Heart right ventricle (tissue), 16 donors: ENCODE results near the gene PMVK. TPM values are rescaled to one million over a fixed set of nuclear protein-coding genes. Genes with fewer than 3 reads are reported as not detected.

ENCODE experiments used
- ATAC-seq, 8 donors: fragments of 200-7000 bp; cut with Tn5 transposase; one replicate each; pipeline ENCODE4 v1.9.1; 2020; ENCODE audit warnings: mild to moderate bottlenecking in 8 of 8, moderate library complexity in 8 of 8, moderate number of reproducible peaks in 1 of 8
- DNase-seq, 2 donors: peaks; one replicate each; pipeline ENCODE4 v3.0.0-alpha.2; 2020
- H3K27ac ChIP-seq, 10 donors: fragments of 200-600 bp; sonication (generic) in 2 of 10; one replicate each; pipeline versions ENCODE4 v1.5.0 to v1.8.0; 2020 to 2022; ENCODE audit warnings: mild to moderate bottlenecking in 3 of 10
- H3K27me3 ChIP-seq, 7 donors: fragments of 200-600 bp; one replicate each; pipeline ENCODE4 v1.8.0; 2021 to 2022; ENCODE audit warnings: mild to moderate bottlenecking in 2 of 7
- H3K36me3 ChIP-seq, 9 donors: fragments of 200-600 bp; sonication (generic) in 1 of 9; one replicate each; pipeline versions ENCODE4 v1.5.0 to v1.8.0; 2020 to 2022; ENCODE audit warnings: mild to moderate bottlenecking in 2 of 9
- H3K4me1 ChIP-seq, 9 donors: fragments of 200-600 bp; sonication (generic) in 1 of 9; one replicate each; pipeline versions ENCODE4 v1.5.0 to v1.8.0; 2020 to 2022; ENCODE audit warnings: mild to moderate bottlenecking in 4 of 9
- H3K4me3 ChIP-seq, 10 donors: fragments of 200-600 bp; sonication (generic) in 2 of 10; one replicate each; pipeline versions ENCODE4 v1.5.0 to v1.8.0; 2020 to 2022; ENCODE audit warnings: mild to moderate bottlenecking in 7 of 10, moderate library complexity in 2 of 10
- H3K9me3 ChIP-seq, 11 donors: fragments of 200-600 bp in 10 of 11; sonication (generic) in 2 of 11; one replicate each; pipeline versions ENCODE4 v1.5.0 to v1.8.0; 2013 to 2022; ENCODE audit warnings: mild to moderate bottlenecking in 2 of 11, control low read depth in 1 of 11, moderate library complexity in 1 of 11
- CTCF ChIP-seq, 9 donors: fragments of 200-600 bp; sonication (generic) in 2 of 9; IDR thresholded peaks; one replicate each; pipeline versions ENCODE4 v1.5.0 to v1.8.0; 2021 to 2022; ENCODE audit warnings: antibody characterized with exemption in 9 of 9, mild to moderate bottlenecking in 5 of 9, moderate library complexity in 1 of 9
- WGBS, 2 donors: extraction: QIAGEN DNeasy Blood & Tissue Kit; methylation state at CpG; one replicate each; pipeline ENCODE4 v1.1.7; 2013; ENCODE audit warnings: inconsistent platforms in 1 of 2; 5-methylcytosine and 5-hydroxymethylcytosine counted together
- intact Hi-C, 10 donors: fragments of 100-400 bp; cut with DNase I; formaldehyde crosslinking; loops; one replicate each; pipeline versions ENCODE4 v1.11.1 to v1.14.2; 2022
- polyA plus RNA-seq, 2 donors: library from polyadenylated mRNA; stranded (reverse); fragments of 200-250 nt; gene quantifications; one replicate each; pipeline ENCODE4 v1.2.3, GENCODE V29; 2013
- total RNA-seq, 10 donors: library from RNA; stranded (reverse); fragmentation: NEBNext Ultra II Directional in 3 of 10; extraction: Animal tissue kit (Norgen Biotek cat#: 25700) in 3 of 10; gene quantifications; one replicate each; pipeline versions ENCODE4 v1.2.1 to v1.2.4, GENCODE V29; 2021 to 2023
- donor health status: Arrhythmogenic right ventricular cardiomyopathy.
- donor health status: ischemic (EF 13 %, LVEDD 7.1; RV severe dilation, severe dysfunction).
- donor health status: healthy with polysubstance abuse.
- donor health status: DM: no; HTN: yes; CAD: no.
- donor health status: DM: no; HTN: no; CAD: no.
- donor health status: ischemic (EF 25% LVEDD 6.9; RV normal size, moderate dysfunction).
- donor health status: ischemic (EF 25% LVEDD 5.7; RV mildly dilated, moderate dysfunction).
- donor health status: healthy.
- donor health status: DM: yes; HTN: yes; CAD: no.
- donor health status: Ischemic cardiomyopathy.
- donor health status: ischemic (EF 35%, LVEDD 5.7; RV mildly dilated, moderate dysfunction).
- donor health status: nonischemic (EF 11% LVEDD 7.7; RV severe dilation, severe dysfunction).
- donor health status: DM: yes; HTN: yes; CAD: no.
- donor health status: PGD.
- donor health status: ischemic (EF 29% LVEDD 5.4; RV normal size, mild dysfunction).
- donor health status: nonischemic (EF 23%, LVEDD 6.1; RV moderate dilation, normal function).

The PMVK gene
- total and polyA plus RNA-seq, 12 donors, result 29.9 to 66.4 (median 40.5) TPM

GRCh38 chr1:154896771-154897286 lies 39.7 kb downstream of the PMVK start:
- H3K27ac ChIP-seq, result peak overlapping the region in 5 of 10 donors; percentile 30 to 60 (median 47)
- peak in 5 of 8 donors; percentile 39 to 80 (median 72) for ATAC-seq
- H3K9me3 ChIP-seq, result no peaks in the 10 kb centered on the region
- peaks cover 0 to 10% (median 0%) of the 10 kb centered on the region in 9 donors for H3K4me1 ChIP-seq
- no peak for TF ChIP-seq CTCF (IDR thresholded peaks at IDR 0.05)
- no peak for DNase-seq
- H3K36me3 ChIP-seq, result no peaks in the 10 kb centered on the region
- intact Hi-C loops, result no loop called here
- H3K27me3 ChIP-seq, result no peaks in the 10 kb centered on the region
- no peak overlapping the region for H3K4me3 ChIP-seq
- 76 to 82% methylated on average over 10 of the region's 10 CpGs for WGBS, 2 donors

- DNase-seq (no peak), ATAC-seq (peak in 4 of 8 donors; percentile 17 to 56 (median 29))
- intact Hi-C loops, result no loop called here
- no peaks in the 10 kb centered on the region for H3K27me3 ChIP-seq
- 45 to 56% methylated on average over 7 of the region's 7 CpGs for WGBS, 2 donors
- no peaks in the 10 kb centered on the region for H3K36me3 ChIP-seq
- H3K9me3 ChIP-seq, result no peaks in the 10 kb centered on the region
- H3K27ac ChIP-seq, result peak overlapping the region in 4 of 10 donors; percentile 30 to 60 (median 48)
- peaks cover 0 to 10% (median 0%) of the 10 kb centered on the region in 9 donors for H3K4me1 ChIP-seq
- no peak overlapping the region for H3K4me3 ChIP-seq
- no peak for TF ChIP-seq CTCF (IDR thresholded peaks at IDR 0.05)
Observed at GRCh38 chr1:154895798-154896197, 40.7 kb downstream of the PMVK start.

GRCh38 chr1:154891452-154891851 lies 45.1 kb downstream of the PMVK start:
- no peak for DNase-seq
- H3K4me3 ChIP-seq, result no peak overlapping the region
- intact Hi-C loops, result no loop called here
- H3K9me3 ChIP-seq, result no peaks in the 10 kb centered on the region
- peaks cover 0 to 12% (median 0%) of the 10 kb centered on the region in 9 donors for H3K4me1 ChIP-seq
- TF ChIP-seq CTCF (IDR thresholded peaks at IDR 0.05), result no peak
- no peak for ATAC-seq
- WGBS, 2 donors, result 53 to 75% methylated on average over 1 of the region's 1 CpG
- H3K36me3 ChIP-seq, result no peaks in the 10 kb centered on the region
- H3K27me3 ChIP-seq, result no peaks in the 10 kb centered on the region
- H3K27ac ChIP-seq, result no peak overlapping the region

GRCh38 chr1:154888757-154889156 lies 47.8 kb downstream of the PMVK start:
- TF ChIP-seq CTCF (IDR thresholded peaks at IDR 0.05), result no peak
- Histone ChIP-seq H3K27ac (no peak overlapping the region), H3K36me3 (no peaks in the 10 kb centered on the region), H3K27me3 (no peaks in the 10 kb centered on the region), H3K9me3 (no peaks in the 10 kb centered on the region), H3K4me3 (no peak overlapping the region), H3K4me1 (peaks cover 1 to 24% (median 13%) of the 10 kb centered on the region in 9 donors)
- no peak for DNase-seq
- intact Hi-C loops, result loop anchor here in 1 of 10 donors (10.0 kb wide), 1 partner anchor 434 kb away; no protein-coding TSS in a partner anchor
- ATAC-seq, result no peak
- WGBS, 2 donors, result 59 to 60% methylated on average over 7 of the region's 7 CpGs
